Measurements from ENCODE around the gene GJD4.

- TF ChIP-seq CTCF (IDR thresholded peaks at IDR 0.05) (no peak), POLR2A (IDR thresholded peaks at IDR 0.05) (no peak)
Observed at GRCh38 chr10:35613107-35613440, 7.9 kb downstream of the GJD4 start.
